Activated T-helper 1 cell treated with anti-CD3 and anti-CD28 coated beads, Interleukin-12 subunit alpha, Interleukin-12 subunit beta, Interleukin-2, Interleukin-4 antibody, amounts not matched to agents 30 ng/mL and 10 ng/mL and 1 ng/mL, durations not matched to agents 14 hours and 24 hours and 36 hours (primary cell): Measurements from ENCODE around the gene TNS3. TPM values are rescaled to one million over a fixed set of nuclear protein-coding genes. Genes with fewer than 3 reads are reported as not detected.

ENCODE experiments used
- DNase-seq: peaks from one replicate; pipeline ENCODE4 v3.0.0; 2021; ENCODE audit warnings: low spot score
- H3K27ac Mint-ChIP-seq: one replicate; pipeline ENCODE4 v1.8.0; 2021; ENCODE audit warnings: mild to moderate bottlenecking, mixed read lengths
- H3K27me3 Mint-ChIP-seq: one replicate; pipeline ENCODE4 v1.8.0; 2022; ENCODE audit warnings: mild to moderate bottlenecking, moderate library complexity, mixed read lengths; ENCODE audit not compliant: insufficient read depth
- H3K36me3 Mint-ChIP-seq: one replicate; pipeline ENCODE4 v1.8.0; 2021; ENCODE audit warnings: low read depth, mixed read lengths
- H3K4me1 Mint-ChIP-seq: one replicate; pipeline ENCODE4 v1.8.0; 2021; ENCODE audit warnings: low read depth, mixed read lengths
- H3K4me3 Mint-ChIP-seq: one replicate; pipeline ENCODE4 v1.8.0; 2021; ENCODE audit warnings: mild to moderate bottlenecking, moderate library complexity, mixed read lengths
- H3K9me3 Mint-ChIP-seq: one replicate; pipeline ENCODE4 v1.8.0; 2021; ENCODE audit warnings: mixed read lengths
- intact Hi-C: fragments of 100-400 bp; cut with micrococcal nuclease; formaldehyde crosslinking; loops from one replicate; pipeline ENCODE4 v1.15.1; 2024
- total RNA-seq: library from RNA; stranded (reverse); gene quantifications from 2 replicates; pipeline ENCODE4 v1.2.3, GENCODE V29; 2022

The TNS3 gene
- total RNA-seq, 1 donor from 2014 or later, result 5.8 TPM

DNA sequence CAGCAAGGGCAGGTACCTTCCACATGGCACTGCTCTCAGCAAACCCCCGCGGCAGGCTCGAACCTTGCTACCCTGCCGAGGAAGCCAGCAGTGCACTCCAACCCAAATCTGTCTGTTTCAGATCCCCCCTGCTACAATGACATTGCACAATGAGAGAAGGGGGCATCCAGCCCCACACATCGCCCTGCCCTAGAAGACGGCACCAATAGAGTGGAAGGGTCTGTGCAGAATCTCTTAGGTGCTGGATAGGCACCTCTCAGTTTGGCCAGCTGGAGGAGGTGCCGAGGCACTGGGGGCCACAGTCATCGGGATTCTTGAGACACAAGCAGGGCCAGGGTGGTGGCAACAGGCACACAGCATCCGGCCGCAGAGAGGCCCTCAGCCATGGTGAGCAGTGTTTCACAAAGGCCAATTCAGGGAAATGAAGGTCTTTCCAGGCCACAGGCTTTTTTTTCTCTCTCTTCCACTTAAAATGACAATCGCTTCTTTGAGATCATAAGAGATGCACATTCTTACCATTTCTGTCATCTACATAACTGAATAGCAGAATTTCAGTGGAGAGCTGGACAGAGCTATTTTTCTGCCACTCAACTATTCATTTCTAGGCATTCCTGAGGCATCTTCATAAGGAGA, 281.3 kb downstream of the TNS3 start:
- no peaks in the 10 kb centered on the region for H3K36me3 Mint-ChIP-seq
- intact Hi-C loops, result no loop called here
- no peaks in the 10 kb centered on the region for H3K4me1 Mint-ChIP-seq
- no peak overlapping the region for H3K4me3 Mint-ChIP-seq
- no peaks in the 10 kb centered on the region for H3K27me3 Mint-ChIP-seq
- no peak overlapping the region for H3K27ac Mint-ChIP-seq
- no peaks in the 10 kb centered on the region for H3K9me3 Mint-ChIP-seq
- no peak for DNase-seq

GRCh38 chr7:47299496-47299895, 282.4 kb downstream of the TNS3 start:
- Mint-ChIP-seq H3K4me1 (no peaks in the 10 kb centered on the region), H3K27ac (no peak overlapping the region), H3K9me3 (no peaks in the 10 kb centered on the region), H3K36me3 (no peaks in the 10 kb centered on the region), H3K4me3 (no peak overlapping the region), H3K27me3 (no peaks in the 10 kb centered on the region)
- intact Hi-C loops, result no loop called here
- no peak for DNase-seq

- Mint-ChIP-seq H3K27me3 (no peaks in the 10 kb centered on the region), H3K27ac (no peak overlapping the region), H3K4me3 (no peak overlapping the region), H3K36me3 (no peaks in the 10 kb centered on the region), H3K4me1 (no peaks in the 10 kb centered on the region), H3K9me3 (no peaks in the 10 kb centered on the region)
- DNase-seq, result no peak
- intact Hi-C loops, result no loop called here
Measured at GRCh38 chr7:47298636-47299035, 283.3 kb downstream of the TNS3 start.

GRCh38 chr7:47297120-47297519, 284.8 kb downstream of the TNS3 start:
- H3K4me3 Mint-ChIP-seq, result no peak overlapping the region
- no peaks in the 10 kb centered on the region for H3K4me1 Mint-ChIP-seq
- no peaks in the 10 kb centered on the region for H3K27me3 Mint-ChIP-seq
- no peak for DNase-seq
- H3K9me3 Mint-ChIP-seq, result no peaks in the 10 kb centered on the region
- intact Hi-C loops, result no loop called here
- H3K27ac Mint-ChIP-seq, result no peak overlapping the region
- no peaks in the 10 kb centered on the region for H3K36me3 Mint-ChIP-seq

GRCh38 chr7:47295606-47296005, 286.3 kb downstream of the TNS3 start:
- H3K4me3 Mint-ChIP-seq, result no peak overlapping the region
- no peaks in the 10 kb centered on the region for H3K27me3 Mint-ChIP-seq
- intact Hi-C loops, result no loop called here
- H3K36me3 Mint-ChIP-seq, result no peaks in the 10 kb centered on the region
- no peaks in the 10 kb centered on the region for H3K9me3 Mint-ChIP-seq
- no peak for DNase-seq
- peaks cover 15% of the 10 kb centered on the region for H3K4me1 Mint-ChIP-seq
- no peak overlapping the region for H3K27ac Mint-ChIP-seq

DNA sequence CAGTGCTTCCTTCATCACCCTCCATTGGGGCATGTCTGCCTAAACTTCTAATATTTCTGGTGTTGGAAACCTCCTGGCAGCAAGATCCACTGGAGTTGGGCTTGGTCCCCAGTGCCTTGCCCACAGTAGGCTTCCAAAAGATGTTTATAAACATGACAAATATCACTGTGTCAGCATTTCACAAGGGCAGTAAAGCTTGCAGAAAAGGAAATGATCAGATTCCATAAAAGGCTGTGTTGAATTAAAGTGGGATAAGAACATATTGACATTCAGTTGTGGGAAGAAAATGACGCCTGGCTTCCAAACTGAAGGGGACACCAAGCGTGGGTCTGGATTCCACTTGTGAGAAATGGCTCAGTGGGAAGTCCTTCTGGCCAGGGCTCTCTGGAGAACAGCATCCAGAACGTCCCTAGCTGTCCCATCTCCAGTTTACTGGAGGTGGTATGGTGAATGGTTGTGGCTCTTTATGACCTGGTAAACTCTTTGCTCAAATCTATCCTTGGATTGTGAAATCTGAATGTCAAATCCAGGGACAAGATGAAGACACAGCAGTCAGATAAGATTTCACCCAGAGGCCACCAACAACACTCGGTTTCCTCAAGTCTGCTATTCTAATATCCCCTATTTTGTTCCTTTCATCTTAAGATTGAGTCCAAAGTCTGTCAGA, 287.2 kb downstream of the TNS3 start:
- Mint-ChIP-seq H3K4me1 (peaks cover 19% of the 10 kb centered on the region), H3K27me3 (no peaks in the 10 kb centered on the region), H3K27ac (no peak overlapping the region), H3K36me3 (no peaks in the 10 kb centered on the region), H3K4me3 (no peak overlapping the region), H3K9me3 (no peaks in the 10 kb centered on the region)
- intact Hi-C loops, result no loop called here
- no peak for DNase-seq

DNA sequence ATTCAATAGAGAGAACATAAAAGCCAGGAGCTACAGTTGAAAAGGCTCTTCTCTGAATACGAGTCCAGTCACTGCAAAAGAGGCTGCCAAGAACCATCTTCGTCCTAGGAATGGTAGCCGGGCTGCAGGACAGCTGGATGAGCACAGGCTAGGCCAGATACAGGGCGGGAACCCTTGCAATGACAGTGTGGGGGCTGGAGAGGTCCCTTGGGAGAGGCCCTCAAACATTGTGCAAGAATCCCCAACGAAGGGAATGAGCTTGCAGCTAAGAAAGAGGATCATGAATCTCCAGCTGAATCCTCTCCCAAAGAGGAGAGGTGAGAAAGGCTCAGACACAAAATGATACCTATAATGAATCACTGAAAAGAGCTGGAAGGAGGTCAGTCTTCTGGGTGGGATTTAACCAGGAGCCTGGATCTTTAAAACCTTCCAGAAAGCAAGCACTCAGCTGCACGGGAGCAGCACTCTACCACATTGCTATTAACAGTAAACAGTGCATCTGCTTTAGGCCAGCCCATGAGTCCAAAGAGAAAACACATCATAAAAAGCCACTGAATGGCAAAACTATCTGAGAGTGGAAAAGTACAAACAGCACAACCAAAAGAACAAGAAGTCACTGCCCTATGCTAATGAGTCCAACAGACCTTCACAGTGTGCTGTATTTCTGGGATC, 287.9 kb downstream of the TNS3 start:
- Mint-ChIP-seq H3K4me3 (no peak overlapping the region), H3K4me1 (peaks cover 19% of the 10 kb centered on the region), H3K9me3 (no peaks in the 10 kb centered on the region), H3K36me3 (no peaks in the 10 kb centered on the region), H3K27me3 (no peaks in the 10 kb centered on the region), H3K27ac (no peak overlapping the region)
- intact Hi-C loops, result no loop called here
- no peak for DNase-seq

DNA sequence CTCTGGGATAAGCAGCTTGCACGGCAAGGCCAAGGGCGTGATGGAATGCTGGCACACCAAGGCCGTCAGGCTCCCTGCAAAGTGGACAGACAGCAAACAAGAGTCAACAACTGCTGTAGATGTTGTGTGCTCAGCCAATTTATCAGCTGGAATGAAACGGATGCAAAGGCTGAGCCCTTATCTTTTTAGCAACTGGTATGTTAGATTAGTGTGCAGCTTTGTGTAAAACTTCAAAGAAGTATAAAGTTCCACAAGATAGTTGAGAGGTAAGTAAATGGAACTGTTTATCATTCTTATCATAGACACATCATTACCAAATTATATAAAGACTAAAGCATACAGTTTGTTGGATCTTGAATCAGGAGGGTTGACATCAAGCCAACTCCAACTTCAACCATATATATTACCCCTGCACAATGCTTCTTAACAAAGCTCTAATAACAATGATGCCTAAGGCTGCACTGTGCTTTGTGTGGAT, 289.0 kb downstream of the TNS3 start:
- H3K36me3 Mint-ChIP-seq, result no peaks in the 10 kb centered on the region
- no peak for DNase-seq
- intact Hi-C loops, result no loop called here
- no peaks in the 10 kb centered on the region for H3K9me3 Mint-ChIP-seq
- H3K27me3 Mint-ChIP-seq, result no peaks in the 10 kb centered on the region
- peaks cover 19% of the 10 kb centered on the region for H3K4me1 Mint-ChIP-seq
- no peak overlapping the region for H3K4me3 Mint-ChIP-seq
- no peak overlapping the region for H3K27ac Mint-ChIP-seq

- peak overlapping the region; percentile 82 for H3K27ac Mint-ChIP-seq
- H3K27me3 Mint-ChIP-seq, result no peaks in the 10 kb centered on the region
- peak; percentile 5 for DNase-seq
- H3K9me3 Mint-ChIP-seq, result no peaks in the 10 kb centered on the region
- H3K4me1 Mint-ChIP-seq, result peaks cover 19% of the 10 kb centered on the region
- intact Hi-C loops, result loop anchor here (1.0 to 2.0 kb wide), 3 partner anchors 13 to 191 kb away; no protein-coding TSS in a partner anchor
- peak overlapping the region; percentile 15 for H3K4me3 Mint-ChIP-seq
- no peaks in the 10 kb centered on the region for H3K36me3 Mint-ChIP-seq
Measured at GRCh38 chr7:47291461-47292081, 290.3 kb downstream of the TNS3 start.

GRCh38 chr7:47290867-47291266, 291.0 kb downstream of the TNS3 start:
- Mint-ChIP-seq H3K36me3 (no peaks in the 10 kb centered on the region), H3K27me3 (no peaks in the 10 kb centered on the region), H3K4me3 (no peak overlapping the region), H3K4me1 (peaks cover 19% of the 10 kb centered on the region), H3K27ac (peak overlapping the region; percentile 82), H3K9me3 (no peaks in the 10 kb centered on the region)
- intact Hi-C loops, result loop anchor here (1.0 to 2.0 kb wide), 3 partner anchors 14 to 192 kb away; no protein-coding TSS in a partner anchor
- no peak for DNase-seq

DNA sequence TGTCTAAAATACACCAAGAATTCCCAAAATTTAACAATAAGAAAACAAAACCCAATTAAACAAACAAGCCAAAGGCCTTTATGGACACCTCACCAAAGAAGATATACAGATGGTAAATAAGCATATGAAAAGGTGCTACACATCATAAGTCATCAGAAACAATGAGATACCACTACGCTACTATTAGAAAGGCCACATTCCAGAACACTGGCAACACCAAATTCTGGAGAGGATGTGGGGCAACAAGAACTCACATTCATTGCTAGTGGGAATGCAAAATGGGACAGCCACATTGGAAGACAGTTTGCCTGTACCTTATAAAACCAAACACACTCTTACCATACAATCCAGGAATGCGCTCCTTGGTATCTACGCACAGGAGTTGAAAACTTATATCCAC, 291.4 kb downstream of the TNS3 start:
- Mint-ChIP-seq H3K27ac (peak overlapping the region; percentile 82), H3K36me3 (no peaks in the 10 kb centered on the region), H3K4me1 (peaks cover 19% of the 10 kb centered on the region), H3K4me3 (no peak overlapping the region), H3K9me3 (peaks cover 4% of the 10 kb centered on the region), H3K27me3 (no peaks in the 10 kb centered on the region)
- DNase-seq, result no peak
- intact Hi-C loops, result loop anchor here (2.0 kb wide), 2 partner anchors 14 to 192 kb away; no protein-coding TSS in a partner anchor

GRCh38 chr7:47288060-47288459, 293.9 kb downstream of the TNS3 start:
- Mint-ChIP-seq H3K27ac (no peak overlapping the region), H3K4me3 (no peak overlapping the region), H3K9me3 (peaks cover 4% of the 10 kb centered on the region), H3K27me3 (no peaks in the 10 kb centered on the region), H3K36me3 (no peaks in the 10 kb centered on the region), H3K4me1 (peaks cover 19% of the 10 kb centered on the region)
- no peak for DNase-seq
- intact Hi-C loops, result no loop called here
